Endothelial cell of umbilical vein (primary cell): ENCODE data around the gene GGTLC2.

Source experiments
- EZH2 ChIP-seq: IDR thresholded peaks from 2 replicates; pipeline ENCODE4 v1.6.1; 2012; ENCODE audit warnings: borderline replicate concordance, low read depth, mild to moderate bottlenecking, moderate library complexity, low read length, inconsistent platforms; ENCODE audit not compliant: severe bottlenecking
- POLR2A ChIP-seq: IDR thresholded peaks from 2 replicates; pipeline ENCODE4 v1.6.1; 2012; ENCODE audit warnings: low read depth, mild to moderate bottlenecking, control low read depth, low read length
- TF ChIP-seq, protein P1 (sequence below), 2 donors: IDR thresholded peaks; 1 replicate in 1 of 2; 2 replicates in 1 of 2; pipeline ENCODE4 v1.5.1; 2011; ENCODE audit warnings: low read length in 2 of 2, mild to moderate bottlenecking in 2 of 2, moderate library complexity in 2 of 2, control low read depth in 1 of 2, inconsistent platforms in 1 of 2, low read depth in 1 of 2; ENCODE audit not compliant: insufficient read depth in 1 of 2; ENCODE audit errors: extremely low read depth in 1 of 2

DNA sequence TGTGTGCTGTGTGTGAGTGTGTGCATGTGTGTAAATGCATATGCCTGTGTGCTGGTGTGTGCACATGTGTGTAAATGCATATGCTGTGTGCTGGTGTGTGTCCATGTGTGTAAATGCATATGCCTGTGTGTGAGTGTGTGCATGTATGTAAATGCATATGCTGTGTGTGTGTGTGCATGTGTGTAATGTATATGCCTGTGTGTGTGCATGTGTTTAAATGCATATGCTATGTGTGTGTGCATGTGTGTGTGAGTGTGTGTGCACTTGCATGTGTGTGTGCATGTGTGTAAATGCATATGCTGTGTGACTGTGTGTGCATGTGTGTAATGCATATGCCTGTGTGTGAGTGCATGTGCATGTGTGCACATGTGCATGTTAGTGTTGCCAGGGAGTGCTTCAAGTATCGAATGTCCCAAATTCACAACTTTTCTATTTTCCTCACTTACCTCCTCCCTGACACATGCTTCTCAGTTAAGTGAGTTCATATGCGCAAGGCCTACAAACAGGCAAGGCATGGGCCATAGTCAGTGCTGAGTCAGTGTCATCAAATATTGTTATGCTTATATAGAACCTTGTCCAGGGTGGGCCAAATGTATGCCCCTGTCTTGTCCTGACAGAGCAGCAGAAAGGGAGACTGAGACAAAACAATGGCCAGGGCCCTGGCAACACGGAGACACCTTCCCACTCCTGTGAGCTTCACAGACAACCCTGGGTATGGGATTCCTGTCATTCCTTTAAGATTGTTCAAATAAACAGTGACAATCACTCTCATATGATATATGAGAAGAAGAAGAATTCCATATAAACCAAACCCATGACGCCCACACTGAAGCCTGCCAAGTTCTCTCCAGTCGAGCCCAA is 38.6 kb downstream of the GGTLC2 start:
- TF ChIP-seq, protein P1, sequence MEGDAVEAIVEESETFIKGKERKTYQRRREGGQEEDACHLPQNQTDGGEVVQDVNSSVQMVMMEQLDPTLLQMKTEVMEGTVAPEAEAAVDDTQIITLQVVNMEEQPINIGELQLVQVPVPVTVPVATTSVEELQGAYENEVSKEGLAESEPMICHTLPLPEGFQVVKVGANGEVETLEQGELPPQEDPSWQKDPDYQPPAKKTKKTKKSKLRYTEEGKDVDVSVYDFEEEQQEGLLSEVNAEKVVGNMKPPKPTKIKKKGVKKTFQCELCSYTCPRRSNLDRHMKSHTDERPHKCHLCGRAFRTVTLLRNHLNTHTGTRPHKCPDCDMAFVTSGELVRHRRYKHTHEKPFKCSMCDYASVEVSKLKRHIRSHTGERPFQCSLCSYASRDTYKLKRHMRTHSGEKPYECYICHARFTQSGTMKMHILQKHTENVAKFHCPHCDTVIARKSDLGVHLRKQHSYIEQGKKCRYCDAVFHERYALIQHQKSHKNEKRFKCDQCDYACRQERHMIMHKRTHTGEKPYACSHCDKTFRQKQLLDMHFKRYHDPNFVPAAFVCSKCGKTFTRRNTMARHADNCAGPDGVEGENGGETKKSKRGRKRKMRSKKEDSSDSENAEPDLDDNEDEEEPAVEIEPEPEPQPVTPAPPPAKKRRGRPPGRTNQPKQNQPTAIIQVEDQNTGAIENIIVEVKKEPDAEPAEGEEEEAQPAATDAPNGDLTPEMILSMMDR (IDR thresholded peaks at IDR 0.05; ENCODE audit: extremely low read depth in 1 of 2, insufficient read depth in 1 of 2, low read depth in 1 of 2, low read length in 2 of 2): no peak
- no peak for TF ChIP-seq EZH2
- no peak for TF ChIP-seq POLR2A
